Measurements from ENCODE around the gene ZNF862. TPM values are rescaled to one million over a fixed set of nuclear protein-coding genes. Genes with fewer than 3 reads are reported as not detected.
"Not testable (repeated sequence)": the region's sequence is repeated elsewhere in the genome, so short reads cannot be mapped to it uniquely, and the experiment has no call there.

The ZNF862 gene
- total RNA-seq, 2 experiments from 2014 or later: 44.1 to 45.6 TPM

GRCh38 chr7:149823631-149824199 is 14.5 kb upstream of the ZNF862 start:
- POLR2A ChIA-PET: no interaction called here
- peak; percentile 19 for DNase-seq
- ATAC-seq (ENCODE audit: low read depth): no peak
- Mint-ChIP-seq H3K36me3 (no peaks in the 10 kb centered on the region), H3K27ac (no peak overlapping the region), H3K4me1 (peaks cover 2% of the 10 kb centered on the region), H3K9me3 (no peaks in the 10 kb centered on the region), H3K4me3 (no peak overlapping the region), H3K27me3 (no peaks in the 10 kb centered on the region)

- no peak overlapping the region for H3K4me3 Mint-ChIP-seq
- no peaks in the 10 kb centered on the region for H3K9me3 Mint-ChIP-seq
- POLR2A ChIA-PET: no interaction called here
- DNase-seq (peak; percentile 25), ATAC-seq (ENCODE audit: low read depth) (no peak)
- peaks cover 2% of the 10 kb centered on the region for H3K4me1 Mint-ChIP-seq
- no peaks in the 10 kb centered on the region for H3K36me3 Mint-ChIP-seq
- H3K27ac Mint-ChIP-seq: no peak overlapping the region
- no peaks in the 10 kb centered on the region for H3K27me3 Mint-ChIP-seq
Observed at GRCh38 chr7:149824301-149824741, 13.9 kb upstream of the ZNF862 start.

GRCh38 chr7:149824748-149825566 is 13.2 kb upstream of the ZNF862 start:
- POLR2A ChIA-PET: no interaction called here
- Mint-ChIP-seq H3K4me1 (peaks cover 2% of the 10 kb centered on the region), H3K27ac (no peak overlapping the region), H3K9me3 (no peaks in the 10 kb centered on the region), H3K4me3 (no peak overlapping the region), H3K36me3 (no peaks in the 10 kb centered on the region), H3K27me3 (no peaks in the 10 kb centered on the region)
- ATAC-seq (ENCODE audit: low read depth): no peak
- DNase-seq: peak; percentile 15

GRCh38 chr7:149825567-149826343 is 12.4 kb upstream of the ZNF862 start:
- no peaks in the 10 kb centered on the region for H3K36me3 Mint-ChIP-seq
- no peak for ATAC-seq (ENCODE audit: low read depth)
- H3K4me3 Mint-ChIP-seq: no peak overlapping the region
- H3K27ac Mint-ChIP-seq: no peak overlapping the region
- no peaks in the 10 kb centered on the region for H3K9me3 Mint-ChIP-seq
- DNase-seq: peak; percentile 26
- H3K27me3 Mint-ChIP-seq: peaks cover 1% of the 10 kb centered on the region
- H3K4me1 Mint-ChIP-seq: peaks cover 2% of the 10 kb centered on the region
- POLR2A ChIA-PET: no interaction called here

GRCh38 chr7:149826344-149827088 is 11.7 kb upstream of the ZNF862 start:
- peaks cover 1% of the 10 kb centered on the region for H3K27me3 Mint-ChIP-seq
- H3K36me3 Mint-ChIP-seq: no peaks in the 10 kb centered on the region
- ATAC-seq (ENCODE audit: low read depth) (no peak), DNase-seq (peak; percentile 30)
- no peak overlapping the region for H3K27ac Mint-ChIP-seq
- POLR2A ChIA-PET: no interaction called here
- H3K9me3 Mint-ChIP-seq: no peaks in the 10 kb centered on the region
- H3K4me3 Mint-ChIP-seq: no peak overlapping the region
- H3K4me1 Mint-ChIP-seq: peaks cover 2% of the 10 kb centered on the region

- ATAC-seq (ENCODE audit: low read depth) (peak; percentile 19), DNase-seq (peak; percentile 37)
- H3K9me3 Mint-ChIP-seq: no peaks in the 10 kb centered on the region
- H3K27ac Mint-ChIP-seq: peak overlapping the region; percentile 72
- POLR2A ChIA-PET: no interaction called here
- H3K27me3 Mint-ChIP-seq: peaks cover 5% of the 10 kb centered on the region
- peaks cover 2% of the 10 kb centered on the region for H3K4me1 Mint-ChIP-seq
- H3K4me3 Mint-ChIP-seq: no peak overlapping the region
- no peaks in the 10 kb centered on the region for H3K36me3 Mint-ChIP-seq
Observed at GRCh38 chr7:149827089-149827981, 10.8 kb upstream of the ZNF862 start.

GRCh38 chr7:149828357-149829309 is 9.5 kb upstream of the ZNF862 start:
- ATAC-seq (ENCODE audit: low read depth): no peak
- POLR2A ChIA-PET: no interaction called here
- H3K27me3 Mint-ChIP-seq: peaks cover 5% of the 10 kb centered on the region
- H3K36me3 Mint-ChIP-seq: no peaks in the 10 kb centered on the region
- H3K9me3 Mint-ChIP-seq: no peaks in the 10 kb centered on the region
- H3K4me1 Mint-ChIP-seq: peaks cover 2% of the 10 kb centered on the region
- H3K4me3 Mint-ChIP-seq: no peak overlapping the region
- peak; percentile 25 for DNase-seq
- H3K27ac Mint-ChIP-seq: no peak overlapping the region

- H3K27ac Mint-ChIP-seq; POLR2A ChIA-PET; H3K4me3 Mint-ChIP-seq; DNase-seq; ATAC-seq (ENCODE audit: low read depth); H3K4me1 Mint-ChIP-seq; H3K9me3 Mint-ChIP-seq; H3K36me3 Mint-ChIP-seq: not testable (repeated sequence)
- H3K27me3 Mint-ChIP-seq: peaks cover 12% of the 10 kb centered on the region
Observed at GRCh38 chr7:149830527-149830926, 7.6 kb upstream of the ZNF862 start.

GRCh38 chr7:149830997-149831740 is 7.0 kb upstream of the ZNF862 start:
- Mint-ChIP-seq H3K36me3 (no peaks in the 10 kb centered on the region), H3K4me3 (no peak overlapping the region), H3K4me1 (peaks cover 2% of the 10 kb centered on the region), H3K27ac (no peak overlapping the region), H3K9me3 (no peaks in the 10 kb centered on the region), H3K27me3 (peaks cover 16% of the 10 kb centered on the region)
- DNase-seq (no peak), ATAC-seq (ENCODE audit: low read depth) (no peak)
- POLR2A ChIA-PET: no interaction called here

GRCh38 chr7:149831741-149832219 is 6.4 kb upstream of the ZNF862 start:
- H3K27ac Mint-ChIP-seq: no peak overlapping the region
- POLR2A ChIA-PET: no interaction called here
- H3K9me3 Mint-ChIP-seq: no peaks in the 10 kb centered on the region

GRCh38 chr7:149832332-149833041 is 5.7 kb upstream of the ZNF862 start:
- H3K27ac Mint-ChIP-seq: no peak overlapping the region
- DNase-seq: no peak
- peaks cover 16% of the 10 kb centered on the region for H3K27me3 Mint-ChIP-seq
- H3K36me3 Mint-ChIP-seq: no peaks in the 10 kb centered on the region
- ATAC-seq (ENCODE audit: low read depth): no peak
- H3K9me3 Mint-ChIP-seq: no peaks in the 10 kb centered on the region
- POLR2A ChIA-PET: no interaction called here
- H3K4me1 Mint-ChIP-seq: peaks cover under 1% of the 10 kb centered on the region
- H3K4me3 Mint-ChIP-seq: no peak overlapping the region

More at GRCh38 chr7:149831741-149832219, 6.4 kb upstream of the ZNF862 start:
- ATAC-seq (ENCODE audit: low read depth) (no peak), DNase-seq (no peak)
- Mint-ChIP-seq H3K4me3 (no peak overlapping the region), H3K27me3 (peaks cover 16% of the 10 kb centered on the region), H3K36me3 (no peaks in the 10 kb centered on the region), H3K4me1 (peaks cover 2% of the 10 kb centered on the region)

Measured in activated naive CD8-positive, alpha-beta T cell treated with anti-CD3 and anti-CD28 coated beads, Interleukin-2, amount 10 ng/mL, durations not matched to agents 7 days and 5 days (primary cell).